Hematopoietic multipotent progenitor cell treated with erythropoietin and hydrocortisone succinate and interleukin-3 and kit ligand, for 4 days (in vitro differentiated cells): Measurements from ENCODE around the gene ATAD3B.
A peak's percentile ranks its signal among the peaks of the same experiment; 100 is the strongest.
"Not testable (repeated sequence)": the region's sequence is repeated elsewhere in the genome, so short reads cannot be mapped to it uniquely, and the experiment has no call there.

Experiments used
- DNase-seq: peaks from one replicate; pipeline ENCODE4 v3.0.0-alpha.2; 2015

ATAD3B gene

DNA sequence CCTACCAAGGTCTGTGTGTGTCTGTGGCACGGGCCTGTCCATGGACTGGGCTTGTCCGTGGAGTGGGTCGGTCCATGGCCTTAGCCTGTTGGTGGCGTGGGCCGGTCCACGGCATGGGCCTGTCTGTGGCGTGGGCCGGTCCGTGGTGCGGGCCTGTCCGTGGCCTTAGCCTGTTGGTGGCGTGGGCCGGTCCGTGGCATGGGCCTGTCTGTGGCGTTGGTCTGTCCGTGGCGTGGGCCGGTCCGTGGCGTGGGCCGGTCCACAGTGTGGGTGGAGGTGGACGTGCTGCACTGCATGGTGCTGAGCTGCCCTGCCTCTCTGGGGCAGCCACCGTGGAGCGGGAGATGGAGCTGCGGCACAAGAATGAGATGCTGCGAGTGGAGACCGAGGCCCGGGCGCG, 10.2 kb downstream of the ATAD3B start:
- not testable (repeated sequence) for DNase-seq

DNA sequence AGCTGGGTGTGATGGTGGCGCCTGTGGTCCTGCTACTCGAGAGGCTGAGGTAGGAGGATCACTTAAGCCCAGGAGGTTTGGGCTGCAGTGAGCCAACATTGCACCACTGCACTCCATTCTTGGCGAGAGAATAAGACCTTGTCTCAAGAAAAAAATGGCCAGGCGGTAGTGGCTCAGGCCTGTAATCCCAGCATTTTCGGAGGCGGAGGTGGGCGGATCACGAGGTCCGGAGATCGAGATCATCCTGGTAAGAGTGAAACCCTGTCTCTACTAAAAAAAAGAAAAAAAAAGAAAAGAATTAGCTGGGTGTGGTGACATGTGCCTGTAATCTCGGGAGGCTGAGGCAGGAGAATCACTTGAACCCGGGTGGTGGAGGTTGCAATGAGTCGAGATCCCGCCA, 11.3 kb downstream of the ATAD3B start:
- DNase-seq, result no peak

DNA sequence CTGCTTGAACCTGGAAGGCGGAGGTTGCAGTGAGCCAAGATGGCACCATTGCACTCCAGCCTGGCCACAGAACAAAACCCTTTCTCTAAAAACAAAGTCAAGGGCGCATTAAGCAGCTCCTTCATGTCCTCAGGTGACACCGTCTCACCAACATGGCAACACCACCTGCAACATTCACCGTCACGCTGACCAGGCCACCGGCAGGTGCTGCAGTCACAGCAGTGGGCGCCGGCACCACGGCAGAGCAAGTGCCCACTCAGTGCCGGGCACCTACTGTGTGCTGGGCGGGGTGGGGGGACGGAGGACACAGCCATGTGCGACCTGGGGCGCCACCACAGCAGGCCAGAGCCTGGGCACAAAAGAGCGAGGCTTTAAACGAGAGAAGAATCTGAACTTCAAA, 12.1 kb downstream of the ATAD3B start:
- no peak for DNase-seq

DNA sequence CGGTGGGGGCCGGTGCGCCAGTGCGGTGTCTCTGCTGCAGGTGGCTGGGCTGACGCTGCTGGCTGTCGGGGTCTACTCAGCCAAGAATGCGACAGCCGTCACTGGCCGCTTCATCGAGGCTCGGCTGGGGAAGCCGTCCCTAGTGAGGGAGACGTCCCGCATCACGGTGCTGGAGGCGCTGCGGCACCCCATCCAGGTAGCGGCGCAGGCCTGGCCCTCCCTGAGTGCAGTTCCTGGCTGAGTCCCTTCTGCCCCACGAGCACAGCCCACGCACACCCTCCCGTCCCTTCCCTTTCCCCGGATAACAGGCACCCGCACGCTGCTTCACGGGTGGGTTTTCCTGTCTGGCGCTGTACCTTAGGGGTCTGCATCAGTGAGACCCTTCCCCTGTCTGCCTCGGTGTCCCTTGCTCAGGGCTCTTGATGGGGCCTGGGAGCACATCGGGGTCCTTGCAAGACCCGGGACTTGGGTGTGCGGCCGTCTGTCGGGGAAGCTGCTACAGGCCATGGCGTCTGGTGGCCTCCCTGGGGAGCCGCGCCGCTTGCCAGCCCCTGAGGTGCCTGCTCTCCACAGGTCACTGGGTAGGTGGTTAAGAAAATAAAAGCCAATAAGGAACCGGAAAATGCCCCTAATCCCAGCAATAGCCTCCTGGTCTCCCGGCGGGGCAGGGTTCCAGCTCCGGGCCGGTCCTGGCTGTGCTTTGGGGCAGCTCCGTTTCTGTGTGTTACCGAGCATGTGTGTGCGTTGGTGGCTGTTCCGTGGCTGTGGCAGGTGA, 13.6 kb downstream of the ATAD3B start:
- DNase-seq, result not testable (repeated sequence)

DNA sequence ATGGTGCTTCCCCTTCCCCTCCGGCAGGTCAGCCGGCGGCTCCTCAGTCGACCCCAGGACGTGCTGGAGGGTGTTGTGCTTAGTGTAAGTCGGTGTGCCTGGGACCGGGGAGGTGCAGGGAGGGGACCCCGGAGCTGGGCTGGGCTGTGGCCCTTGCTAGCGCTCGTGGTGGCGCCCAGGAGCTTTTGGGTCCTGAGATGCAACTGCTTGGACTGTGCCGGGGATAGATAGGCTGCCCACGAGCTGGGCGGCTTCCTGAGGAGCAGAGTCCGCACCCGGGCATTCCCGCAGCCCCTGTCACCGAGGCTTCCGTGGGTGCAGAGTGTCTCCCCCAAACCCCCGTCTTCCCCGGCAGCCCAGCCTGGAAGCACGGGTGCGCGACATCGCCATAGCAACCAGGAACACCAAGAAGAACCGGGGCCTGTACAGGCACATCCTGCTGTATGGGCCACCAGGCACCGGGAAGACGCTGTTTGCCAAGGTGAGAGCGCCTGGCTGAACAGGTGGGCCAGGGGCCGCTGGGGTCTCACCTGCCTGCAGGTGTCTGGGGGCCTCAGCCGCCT, 14.3 kb downstream of the ATAD3B start:
- not testable (repeated sequence) for DNase-seq

DNA sequence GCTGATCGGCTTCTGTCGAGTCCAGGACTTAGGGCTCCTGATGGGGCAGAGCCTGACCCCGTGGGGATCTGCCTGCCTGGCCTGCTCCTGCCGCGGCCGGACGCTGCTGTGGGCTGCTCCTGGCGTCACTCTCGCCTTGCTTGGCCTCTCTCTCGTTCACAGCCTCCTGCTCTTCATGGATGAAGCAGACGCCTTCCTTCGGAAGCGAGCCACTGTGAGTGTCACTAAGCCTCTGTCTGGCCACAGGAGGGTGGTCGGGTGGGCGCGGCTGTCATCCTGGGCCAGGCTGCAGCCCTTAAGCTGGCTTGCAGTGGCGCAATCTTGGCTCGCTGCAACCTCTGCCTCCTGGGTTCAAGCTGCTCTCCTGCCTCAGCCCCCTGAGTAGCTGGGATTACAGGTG, 16.1 kb downstream of the ATAD3B start:
- DNase-seq, result no peak

DNA sequence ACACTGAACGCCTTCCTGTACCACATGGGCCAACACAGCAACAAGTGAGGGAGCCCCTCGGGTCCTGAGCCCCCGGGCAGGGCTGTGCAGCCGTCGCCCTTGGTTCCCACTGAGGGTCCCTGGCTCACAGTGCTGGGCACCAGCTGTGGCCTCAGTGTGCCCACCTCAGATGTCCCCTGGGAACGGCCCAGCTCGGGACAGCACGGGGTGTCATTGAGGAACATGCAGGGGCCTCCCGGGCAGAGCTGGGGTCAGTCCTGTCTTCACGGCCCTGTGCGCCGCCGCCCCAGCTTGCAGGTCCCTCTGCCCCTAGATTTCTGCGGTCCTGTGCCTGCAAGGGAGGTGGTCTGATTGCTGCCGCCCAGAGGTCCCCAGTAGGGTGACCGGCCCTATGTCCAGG, 17.7 kb downstream of the ATAD3B start:
- no peak for DNase-seq

DNA sequence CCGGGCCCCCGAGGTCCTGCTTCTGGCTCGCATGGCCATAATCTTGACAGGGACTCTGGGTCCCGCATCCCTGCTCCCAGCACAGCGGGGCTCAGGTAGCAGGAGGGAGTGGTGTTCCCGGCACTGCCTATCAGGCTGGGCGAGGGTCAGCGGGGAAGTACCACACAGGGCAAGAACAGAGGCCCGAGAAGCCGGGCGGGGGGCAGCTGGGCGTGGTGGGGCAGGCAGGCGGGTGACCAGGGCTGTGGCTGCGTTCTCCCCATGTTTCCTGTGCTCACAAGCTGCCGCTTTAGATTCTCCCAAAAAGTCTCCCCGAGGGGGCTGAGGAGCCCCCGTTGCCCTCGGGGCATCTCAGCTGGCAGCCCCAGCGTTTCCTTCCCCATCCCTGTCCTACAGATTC, 18.3 kb downstream of the ATAD3B start:
- DNase-seq, result no peak

DNA sequence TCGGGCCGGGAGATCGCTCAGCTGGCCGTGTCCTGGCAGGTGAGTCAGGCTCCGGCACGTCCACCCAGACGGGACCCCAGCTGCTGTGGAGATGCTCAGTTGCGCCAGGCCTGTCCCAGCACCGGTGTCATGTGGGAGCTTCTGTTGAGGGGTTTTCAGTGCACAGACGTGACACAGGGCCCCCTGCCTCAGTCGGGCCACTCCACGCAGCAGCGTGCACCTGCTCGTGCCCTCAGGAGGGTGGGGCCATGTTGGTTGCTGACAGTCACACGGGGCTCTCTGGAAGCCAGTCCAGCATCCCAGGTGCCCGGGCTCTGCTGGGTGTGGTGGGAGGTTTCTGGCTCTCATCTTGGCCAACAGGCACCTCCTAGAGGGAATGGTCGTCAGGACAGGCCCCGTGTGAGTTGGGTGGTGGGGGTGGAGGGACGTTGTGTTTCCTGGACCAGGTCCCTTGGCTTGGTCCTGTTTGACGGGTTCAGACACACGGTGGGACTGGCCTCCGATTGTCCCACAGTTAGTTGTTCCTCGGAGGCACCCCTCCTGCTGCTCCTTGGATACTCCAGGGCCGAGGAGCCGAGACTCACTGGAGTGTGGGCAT, 19.2 kb downstream of the ATAD3B start:
- no peak for DNase-seq

DNA sequence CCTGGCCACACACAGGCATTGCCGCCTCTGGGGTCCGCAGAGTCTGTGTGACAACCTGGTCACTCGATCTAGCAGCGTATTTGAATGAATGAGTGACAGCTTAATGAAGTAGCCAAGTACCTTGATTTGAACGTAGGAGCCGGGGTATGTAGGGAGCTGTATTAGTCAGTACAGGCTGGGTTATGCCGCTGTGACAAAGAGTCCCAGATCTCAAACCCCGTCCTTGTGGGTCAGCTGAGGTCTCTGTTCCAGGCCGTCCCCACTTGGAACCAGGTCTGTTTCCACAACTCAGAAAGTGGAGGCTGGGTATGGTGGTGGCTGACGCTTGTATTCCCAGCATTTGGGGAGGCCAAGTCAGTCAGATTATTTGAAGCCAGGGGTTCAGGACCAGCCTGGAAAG, 20.0 kb downstream of the ATAD3B start:
- no peak for DNase-seq

DNA sequence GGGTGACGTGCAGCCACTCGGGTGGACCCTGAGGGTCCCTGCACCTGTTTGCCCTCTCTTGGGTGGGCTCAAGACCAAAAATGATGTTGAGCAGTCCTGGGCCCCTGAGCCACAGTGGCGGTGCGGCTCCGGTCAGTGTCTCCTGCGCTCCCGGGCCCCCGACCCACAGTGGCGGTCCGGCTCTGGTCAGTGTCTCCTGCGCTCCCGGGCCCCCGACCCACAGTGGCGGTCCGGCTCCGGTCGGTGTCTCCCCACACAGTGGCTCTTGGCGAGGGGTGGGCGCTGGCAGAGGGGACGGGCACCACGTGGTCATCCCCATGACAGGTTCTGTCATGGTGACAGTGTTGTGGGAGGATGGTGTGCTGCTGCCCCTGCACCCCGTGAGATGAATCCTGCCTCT, 22.7 kb downstream of the ATAD3B start:
- not testable (repeated sequence) for DNase-seq

DNA sequence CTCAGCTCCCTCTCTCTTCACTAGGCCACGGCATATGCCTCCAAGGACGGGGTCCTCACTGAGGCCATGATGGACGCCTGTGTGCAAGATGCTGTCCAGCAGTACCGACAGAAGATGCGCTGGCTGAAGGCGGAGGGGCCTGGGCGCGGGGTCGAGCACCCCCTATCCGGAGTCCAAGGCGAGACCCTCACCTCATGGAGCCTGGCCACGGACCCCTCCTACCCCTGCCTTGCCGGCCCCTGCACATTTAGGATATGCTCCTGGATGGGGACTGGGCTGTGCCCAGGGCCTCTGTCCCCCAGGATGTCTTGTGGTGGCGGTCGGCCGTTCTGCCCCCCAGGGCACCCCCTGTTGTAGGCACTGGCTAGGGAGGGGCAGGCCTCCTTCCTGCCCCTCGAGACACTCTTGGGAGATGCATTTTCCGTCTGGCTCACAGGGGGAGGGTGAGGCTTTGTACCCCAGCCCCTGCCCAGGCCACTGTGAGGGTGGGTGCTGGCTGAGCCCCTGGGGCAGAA, 24.0 kb downstream of the ATAD3B start:
- DNase-seq, result not testable (repeated sequence)

DNA sequence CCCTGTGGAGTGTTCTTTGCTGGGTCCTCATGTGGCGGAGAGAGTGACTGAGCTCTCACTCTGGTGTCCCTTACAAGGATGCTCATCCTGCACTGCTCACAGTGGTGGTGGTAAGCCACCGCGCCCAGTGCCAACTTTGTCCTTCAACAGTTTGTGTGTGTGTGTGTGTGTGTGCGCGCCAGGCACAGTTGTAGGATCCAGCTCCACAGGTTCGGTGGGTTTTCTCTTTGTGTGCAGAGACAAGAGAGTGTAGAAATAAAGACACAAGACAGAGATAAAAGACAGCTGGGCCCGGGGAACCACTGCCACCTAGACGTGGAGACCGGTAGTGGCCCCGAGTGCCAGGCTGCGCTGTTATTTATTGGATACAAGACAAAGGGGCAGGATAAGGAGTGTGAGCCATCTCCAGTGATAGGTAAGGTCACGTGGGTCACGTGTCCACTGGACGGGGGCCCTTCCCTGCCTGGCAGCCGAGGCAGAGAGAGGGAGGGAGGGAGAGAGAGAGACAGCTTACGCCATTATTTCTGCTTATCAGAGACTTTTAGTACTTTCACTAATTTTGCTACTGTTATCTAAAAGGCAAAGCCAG, 33.3 kb downstream of the ATAD3B start:
- DNase-seq, result peak; percentile 90

DNA sequence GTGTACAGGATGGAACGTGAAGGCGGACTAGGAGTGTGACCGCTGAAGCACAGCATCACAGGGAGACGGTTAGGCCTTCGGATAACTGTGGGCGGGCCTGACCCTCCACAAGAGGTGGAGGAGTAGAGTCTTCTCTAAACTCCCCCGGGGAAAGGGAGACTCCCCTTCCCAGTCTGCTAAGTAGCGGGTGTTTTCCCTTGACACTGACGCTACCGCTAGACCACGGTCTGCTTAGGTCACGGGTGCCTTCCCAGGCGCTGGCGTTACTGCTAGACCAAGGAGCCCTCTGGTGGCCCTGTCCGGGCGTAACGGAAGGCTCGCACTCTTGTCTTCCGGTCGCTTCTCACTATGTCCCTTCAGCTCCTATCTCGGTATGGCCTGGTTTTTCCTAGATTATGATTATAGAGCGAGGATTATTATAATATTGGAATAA, 33.8 kb downstream of the ATAD3B start:
- DNase-seq, result peak; percentile 70

DNA sequence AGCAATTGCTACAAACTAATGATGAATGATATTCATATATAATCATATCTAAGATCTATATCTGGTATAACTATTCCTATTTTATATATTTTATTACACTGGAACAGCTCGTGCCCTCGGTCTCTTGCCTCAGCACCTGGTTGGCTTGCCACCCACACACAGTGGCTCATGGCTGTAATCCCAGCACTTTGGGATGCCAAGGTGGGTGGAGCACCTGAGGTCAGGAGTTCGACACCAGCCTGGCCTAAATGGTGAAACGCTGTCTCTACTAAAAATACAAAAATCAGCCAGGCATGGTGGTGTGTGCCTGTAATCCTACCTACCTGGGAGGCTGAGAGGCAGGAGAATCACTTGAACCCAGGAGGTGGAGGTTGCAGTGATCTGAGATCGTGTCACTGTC, 34.2 kb downstream of the ATAD3B start:
- DNase-seq, result not testable (repeated sequence)

DNA sequence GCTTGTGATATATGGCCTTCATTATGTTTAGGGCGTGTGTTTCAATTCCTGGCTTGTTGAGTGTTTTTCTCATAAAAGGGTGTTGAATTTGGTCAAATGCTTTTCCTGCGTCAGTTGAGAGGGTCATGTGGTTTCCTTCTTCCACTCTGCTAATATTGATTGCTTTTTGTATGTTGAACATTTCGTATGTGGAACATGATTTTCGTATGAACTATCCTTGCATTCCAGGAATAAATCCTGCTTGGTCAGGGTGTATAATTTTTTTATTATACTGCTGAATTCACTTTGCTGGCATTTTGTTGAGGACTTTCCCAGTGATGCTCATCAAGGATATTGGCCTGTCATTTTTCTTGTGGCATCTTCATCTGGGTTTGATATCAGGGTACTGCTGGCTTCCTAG, 35.7 kb downstream of the ATAD3B start:
- no peak for DNase-seq

DNA sequence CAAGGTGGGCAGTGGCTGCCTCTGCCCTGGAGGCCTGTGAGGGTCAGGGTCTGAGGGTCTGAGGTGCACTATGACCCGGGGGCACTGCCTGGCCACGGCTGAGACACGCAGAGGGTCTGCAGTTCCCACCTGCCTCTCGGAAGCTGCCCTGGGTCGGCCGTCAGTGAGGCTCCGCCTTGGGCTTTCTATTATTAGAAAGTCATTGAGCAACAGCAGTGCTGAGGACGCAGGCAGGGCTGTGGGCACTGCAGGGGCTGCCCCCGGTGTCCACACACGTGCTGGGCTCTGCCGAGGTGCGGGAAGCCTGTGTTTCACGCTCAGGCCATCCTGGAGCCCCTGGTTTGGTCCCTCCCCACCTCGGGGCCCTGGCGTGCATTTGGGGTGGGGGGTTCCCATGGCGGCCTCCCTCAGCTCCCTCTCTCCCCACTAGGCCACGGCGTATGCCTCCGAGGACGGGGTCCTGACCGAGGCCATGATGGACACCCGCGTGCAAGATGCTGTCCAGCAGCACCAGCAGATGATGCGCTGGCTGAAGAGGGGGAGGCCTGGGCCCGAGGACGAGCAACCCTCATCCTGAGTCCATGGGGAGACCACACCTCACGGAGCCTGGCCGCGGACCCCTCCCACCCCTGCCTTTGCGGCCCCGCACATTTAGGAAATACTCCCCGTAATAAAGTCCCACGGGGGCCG, 37.4 kb downstream of the ATAD3B start:
- DNase-seq, result not testable (repeated sequence)

DNA sequence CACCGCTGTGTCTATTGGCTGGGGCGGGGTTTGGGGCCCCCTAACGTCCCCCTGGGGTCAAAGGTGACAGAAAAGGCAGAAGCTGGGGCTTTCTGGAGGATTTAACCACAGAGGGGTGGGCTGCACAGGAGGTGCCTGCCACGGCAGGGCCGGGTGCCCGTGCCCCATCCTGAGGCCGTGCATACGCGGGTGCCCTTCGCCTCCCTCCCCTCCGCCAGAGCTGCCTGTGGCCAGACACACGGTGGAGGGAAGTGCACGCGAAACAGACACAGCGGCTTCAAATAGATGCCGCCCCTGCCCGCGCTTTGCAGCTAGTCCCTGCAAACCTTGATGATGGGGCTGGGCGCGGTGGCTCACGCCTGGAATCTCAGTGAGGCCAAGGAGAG, 37.9 kb downstream of the ATAD3B start:
- DNase-seq, result not testable (repeated sequence)

DNA sequence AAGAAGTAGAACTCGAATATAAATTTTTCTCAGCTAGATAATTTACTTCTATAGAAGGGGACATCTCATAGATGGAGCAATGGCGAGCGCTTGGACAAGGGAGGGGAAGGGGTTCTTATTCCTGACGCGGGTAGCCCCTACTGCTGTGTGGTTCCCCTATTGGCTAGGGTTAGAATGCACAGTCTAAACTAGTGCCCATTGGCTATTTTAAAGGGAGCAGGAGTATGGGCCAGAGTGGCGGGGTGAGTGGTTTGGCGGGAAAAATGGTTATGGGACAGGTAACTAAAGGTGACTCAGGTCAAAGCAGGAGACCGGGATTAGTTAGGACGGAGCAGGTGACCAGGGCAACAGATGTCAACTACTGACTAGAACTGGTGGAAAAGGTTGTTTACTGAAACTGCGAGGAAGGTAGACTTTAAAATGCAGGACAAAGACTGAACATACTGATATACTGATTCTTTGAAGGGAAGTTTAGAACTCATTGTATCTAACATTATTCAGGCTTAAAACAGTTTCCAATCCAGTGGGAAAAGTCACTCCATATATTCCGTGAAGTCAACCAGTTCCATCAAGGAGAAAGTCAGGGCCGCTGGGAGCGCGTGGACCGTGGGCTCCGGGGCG, 39.5 kb downstream of the ATAD3B start:
- peak; percentile 79 for DNase-seq

DNA sequence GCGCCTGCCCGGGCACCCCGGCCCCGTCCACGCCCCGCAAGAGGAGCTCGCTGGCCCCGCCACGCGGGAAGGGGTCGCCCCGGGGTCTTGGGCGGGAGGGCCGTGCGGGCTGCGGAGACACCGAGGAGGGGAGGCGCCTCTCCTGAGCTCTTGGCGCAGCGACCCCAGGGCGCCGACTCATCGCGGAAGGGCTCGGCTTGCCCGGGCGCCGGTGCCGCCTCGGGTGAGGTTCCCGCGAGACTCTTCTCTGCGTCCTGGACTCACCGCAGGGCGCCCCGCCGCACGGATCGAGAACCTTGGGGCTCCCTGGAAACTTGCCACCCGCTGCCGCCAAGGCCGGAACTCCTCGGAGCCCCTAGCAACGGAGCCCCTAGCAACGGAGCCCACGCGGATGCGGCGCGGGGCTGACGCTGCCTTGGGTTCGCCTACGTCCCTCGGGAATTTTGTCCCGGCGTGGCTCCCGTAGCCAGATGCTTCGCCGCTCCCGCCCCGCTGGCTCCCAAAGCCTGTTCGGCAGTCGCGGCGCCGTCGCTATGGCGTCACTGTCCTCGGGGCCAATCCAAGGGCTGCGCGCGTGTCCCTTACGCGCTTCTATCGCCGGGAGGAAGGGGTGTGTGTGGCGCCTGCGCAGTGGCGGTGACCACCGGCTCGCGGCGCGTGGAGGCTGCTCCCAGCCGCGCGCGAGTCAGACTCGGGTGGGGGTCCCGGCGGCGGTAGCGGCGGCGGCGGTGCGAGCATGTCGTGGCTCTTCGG, 40.1 kb downstream of the ATAD3B start, which contains the start of gene ATAD3A:
Gene ATAD3A, plus strand, starts transcription at position 630 of the 753 bp plus-strand sequence. Its CDS starts 107 bp downstream, at position 737.
- DNase-seq, result peak; percentile 99

DNA sequence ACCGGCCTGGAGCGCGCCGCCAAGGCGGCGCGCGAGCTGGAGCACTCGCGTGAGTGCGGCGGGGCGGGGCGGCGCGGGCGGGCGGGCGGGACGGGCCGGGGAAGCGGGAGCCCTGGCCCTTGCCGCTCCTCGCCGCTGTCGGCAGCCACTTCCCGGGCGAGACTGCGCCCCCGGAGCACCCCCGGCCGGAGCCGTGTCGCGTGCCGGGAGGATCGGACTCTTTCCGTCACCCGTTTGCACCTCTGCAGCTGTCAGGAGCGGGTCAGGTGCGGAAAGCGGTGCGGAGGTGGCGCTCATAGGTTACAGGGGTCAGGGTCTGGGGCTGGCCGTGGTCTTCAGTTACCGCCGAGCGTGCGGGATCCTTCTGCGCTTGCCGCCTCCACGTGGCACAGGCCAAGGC, 40.9 kb downstream of the ATAD3B start:
- peak; percentile 20 for DNase-seq

DNA sequence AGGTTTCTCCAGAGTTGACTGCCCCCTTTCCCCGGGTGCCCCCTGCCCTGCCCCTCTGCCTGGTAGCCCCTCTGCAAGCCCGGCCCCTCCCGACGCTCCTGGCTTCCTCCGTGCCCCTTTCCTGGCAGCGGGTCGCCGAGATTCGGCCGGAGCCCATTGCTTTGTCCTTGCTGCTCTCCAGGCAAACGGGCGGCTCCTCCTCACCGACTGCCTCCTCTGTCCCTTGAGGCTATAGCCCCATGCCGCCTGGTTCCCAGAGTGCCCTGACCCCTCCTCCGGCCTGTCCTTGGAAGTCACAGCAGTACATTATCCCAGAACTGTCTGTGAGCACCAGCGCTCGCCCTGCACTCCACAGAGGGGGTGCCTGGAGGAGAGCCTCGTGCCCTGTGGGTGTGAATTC, 42.1 kb downstream of the ATAD3B start:
- DNase-seq, result not testable (repeated sequence)
